GM23338 (cell line): ENCODE data around the gene MKNK1. TPM values are rescaled to one million over a fixed set of nuclear protein-coding genes. Genes with fewer than 3 reads are reported as not detected.

Source experiments
- CTCF ChIP-seq, 2 experiments: fragments of 200-600 bp in 1 of 2; sonication (generic) in 1 of 2; conservative IDR thresholded peaks; 2 replicates each; pipeline versions ENCODE4 v1.5.1 to v1.6.1; 2016 to 2017; ENCODE audit warnings: antibody characterized with exemption in 2 of 2, low read depth in 2 of 2, mild to moderate bottlenecking in 2 of 2, moderate library complexity in 1 of 2
- ETS1 ChIP-seq: IDR thresholded peaks from 2 replicates; pipeline ENCODE4 v1.6.1; 2016; ENCODE audit warnings: antibody characterized with exemption
- JUNB ChIP-seq: IDR thresholded peaks from one replicate; pipeline ENCODE4 v1.6.1; 2016; ENCODE audit warnings: antibody characterized with exemption; ENCODE audit not compliant: unreplicated experiment
- POLR2AphosphoS5 ChIP-seq: IDR thresholded peaks from 2 replicates; pipeline ENCODE4 v1.6.1; 2016; ENCODE audit warnings: antibody characterized with exemption, low read depth
- STAT1 ChIP-seq: IDR thresholded peaks from one replicate; pipeline ENCODE4 v1.6.1; 2016; ENCODE audit warnings: antibody characterized with exemption; ENCODE audit not compliant: unreplicated experiment
- ZNF114 ChIP-seq: fragments of 250-450 bp; sonication (Bioruptor Pico); IDR thresholded peaks from 2 replicates; pipeline ENCODE4 v1.5.0; 2020; ENCODE audit warnings: mild to moderate bottlenecking, moderate library complexity
- ZNF331 ChIP-seq: fragments of 250-450 bp; sonication (Bioruptor Pico); IDR thresholded peaks from 2 replicates; pipeline ENCODE4 v1.5.0; 2020; ENCODE audit warnings: low read depth, mild to moderate bottlenecking, moderate library complexity
- ZNF462 ChIP-seq: fragments of 250-450 bp; sonication (Bioruptor Pico); IDR thresholded peaks from 2 replicates; pipeline ENCODE4 v1.5.0; 2020; ENCODE audit warnings: mild to moderate bottlenecking, moderate library complexity
- polyA plus RNA-seq: library from polyadenylated mRNA; unstranded; fragments of >200 nt; fragmentation: Nextera tagmentation; extraction: Ambion mirVana; gene quantifications from 2 replicates; pipeline ENCODE4 v1.2.1, GENCODE V29; 2016
- total RNA-seq: library from RNA; depleted of rRNA; stranded (reverse); fragments of >200 nt; shearing (Covaris generic); gene quantifications from 2 replicates; pipeline ENCODE4 v1.2.3, GENCODE V29; 2014

The MKNK1 gene
- total and polyA plus RNA-seq, 2 experiments from 2014 or later = 11.8 to 20.5 TPM

GRCh38 chr1:46594063-46594462 is 10.0 kb downstream of the MKNK1 start (continued):
- no peak for TF ChIP-seq ZNF462 (CRISPR knock-in tag)
- TF ChIP-seq POLR2AphosphoS5 = no peak
- no peak for TF ChIP-seq STAT1
- no peak for TF ChIP-seq JUNB
- no peak for TF ChIP-seq ZNF114 (CRISPR knock-in tag)
- TF ChIP-seq CTCF (conservative IDR thresholded peaks at IDR 0.05; ENCODE audit: low read depth in 2 of 2) = no peak
- TF ChIP-seq ZNF331 (CRISPR knock-in tag) = no peak
- no peak for TF ChIP-seq ETS1
